ENCODE results near the gene OLFML1. TPM values are rescaled to one million over a fixed set of nuclear protein-coding genes. Genes with fewer than 3 reads are reported as not detected.

Gene OLFML1
- total RNA-seq, 1 donor from 2014 or later, result 10.7 TPM

DNA sequence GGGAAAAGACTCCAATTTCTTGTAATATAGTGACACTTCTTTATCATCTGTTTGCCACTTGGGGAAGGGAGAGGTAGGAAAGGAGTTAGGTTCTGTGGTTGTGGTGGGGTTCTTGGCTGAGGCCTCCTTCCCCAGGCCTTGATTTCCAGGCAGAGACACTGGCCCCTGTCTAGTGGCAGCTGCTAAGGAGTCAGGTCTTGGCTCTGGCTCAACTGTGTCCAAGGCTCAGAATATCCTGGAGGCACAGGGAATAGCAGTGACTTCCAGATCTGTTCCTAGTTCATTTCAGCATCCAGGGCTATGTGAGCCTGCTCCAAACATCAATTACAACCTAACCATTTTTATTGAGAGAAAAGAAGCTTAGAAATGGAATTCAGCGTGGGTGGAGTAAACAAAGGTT, 58.0 kb downstream of the OLFML1 start:
- no peaks in the 10 kb centered on the region for H3K27me3 ChIP-seq
- TF ChIP-seq, protein P1, sequence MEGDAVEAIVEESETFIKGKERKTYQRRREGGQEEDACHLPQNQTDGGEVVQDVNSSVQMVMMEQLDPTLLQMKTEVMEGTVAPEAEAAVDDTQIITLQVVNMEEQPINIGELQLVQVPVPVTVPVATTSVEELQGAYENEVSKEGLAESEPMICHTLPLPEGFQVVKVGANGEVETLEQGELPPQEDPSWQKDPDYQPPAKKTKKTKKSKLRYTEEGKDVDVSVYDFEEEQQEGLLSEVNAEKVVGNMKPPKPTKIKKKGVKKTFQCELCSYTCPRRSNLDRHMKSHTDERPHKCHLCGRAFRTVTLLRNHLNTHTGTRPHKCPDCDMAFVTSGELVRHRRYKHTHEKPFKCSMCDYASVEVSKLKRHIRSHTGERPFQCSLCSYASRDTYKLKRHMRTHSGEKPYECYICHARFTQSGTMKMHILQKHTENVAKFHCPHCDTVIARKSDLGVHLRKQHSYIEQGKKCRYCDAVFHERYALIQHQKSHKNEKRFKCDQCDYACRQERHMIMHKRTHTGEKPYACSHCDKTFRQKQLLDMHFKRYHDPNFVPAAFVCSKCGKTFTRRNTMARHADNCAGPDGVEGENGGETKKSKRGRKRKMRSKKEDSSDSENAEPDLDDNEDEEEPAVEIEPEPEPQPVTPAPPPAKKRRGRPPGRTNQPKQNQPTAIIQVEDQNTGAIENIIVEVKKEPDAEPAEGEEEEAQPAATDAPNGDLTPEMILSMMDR (IDR thresholded peaks at IDR 0.05), result no peak
- no peak overlapping the region for H3K27ac ChIP-seq
- no peaks in the 10 kb centered on the region for H3K36me3 ChIP-seq
- H3K9me3 ChIP-seq, result no peaks in the 10 kb centered on the region
- H3K4me1 ChIP-seq, result no peaks in the 10 kb centered on the region
- DNase-seq (ENCODE audit: low spot score in 2 of 2), result no peak
- intact Hi-C loops (cut with DNase I), result no loop called here
- H3K4me3 ChIP-seq, result no peak overlapping the region

DNA sequence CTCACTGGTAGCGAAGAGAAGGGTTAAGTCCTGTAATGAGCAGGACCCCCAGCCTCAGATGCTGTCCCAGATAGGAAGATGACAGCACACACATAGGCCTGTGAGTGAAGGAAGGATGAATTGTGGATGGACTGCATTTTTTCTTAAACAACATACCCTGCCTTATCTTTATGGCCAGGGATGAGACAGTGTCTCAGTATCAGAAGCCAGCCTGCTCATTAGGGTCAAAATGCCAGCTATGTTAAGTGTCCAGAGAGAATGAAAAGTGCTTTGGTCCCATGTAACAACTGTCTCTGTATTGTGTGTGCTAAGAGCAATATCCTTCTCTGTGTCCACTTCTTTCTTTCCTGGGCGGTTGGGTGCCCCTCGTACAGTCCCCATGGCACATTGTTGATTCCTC, 58.7 kb downstream of the OLFML1 start:
- no peak for DNase-seq (ENCODE audit: low spot score in 2 of 2)
- Histone ChIP-seq H3K27ac (no peak overlapping the region), H3K4me3 (no peak overlapping the region), H3K4me1 (no peaks in the 10 kb centered on the region), H3K9me3 (no peaks in the 10 kb centered on the region), H3K36me3 (no peaks in the 10 kb centered on the region), H3K27me3 (no peaks in the 10 kb centered on the region)
- TF ChIP-seq, protein P1 (IDR thresholded peaks at IDR 0.05), result no peak
- intact Hi-C loops (cut with DNase I), result no loop called here

DNA sequence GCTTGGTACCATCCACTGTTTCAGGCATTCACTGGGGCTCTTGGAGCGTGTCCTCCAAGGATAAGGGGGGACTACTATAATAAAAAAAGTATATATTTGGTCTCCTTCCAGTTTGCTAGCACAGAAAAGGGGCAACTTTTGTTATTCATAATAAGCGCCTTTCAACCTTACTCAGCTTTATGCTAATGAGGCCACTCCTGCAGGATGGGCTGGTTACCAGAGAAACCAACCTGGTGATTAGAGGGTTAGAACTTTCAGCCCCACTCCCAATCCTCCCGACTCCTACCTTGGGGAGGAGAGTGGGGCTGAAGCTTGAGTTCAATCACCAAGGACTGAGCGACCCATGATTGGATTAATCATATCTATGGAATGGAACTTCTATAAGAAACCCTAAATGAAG, 60.3 kb downstream of the OLFML1 start:
- no peak overlapping the region for H3K27ac ChIP-seq
- no peaks in the 10 kb centered on the region for H3K9me3 ChIP-seq
- no peak for DNase-seq (ENCODE audit: low spot score in 2 of 2)
- no peaks in the 10 kb centered on the region for H3K27me3 ChIP-seq
- no peaks in the 10 kb centered on the region for H3K4me1 ChIP-seq
- TF ChIP-seq, protein P1 (IDR thresholded peaks at IDR 0.05), result no peak
- H3K36me3 ChIP-seq, result no peaks in the 10 kb centered on the region
- intact Hi-C loops (cut with DNase I), result no loop called here
- H3K4me3 ChIP-seq, result no peak overlapping the region

DNA sequence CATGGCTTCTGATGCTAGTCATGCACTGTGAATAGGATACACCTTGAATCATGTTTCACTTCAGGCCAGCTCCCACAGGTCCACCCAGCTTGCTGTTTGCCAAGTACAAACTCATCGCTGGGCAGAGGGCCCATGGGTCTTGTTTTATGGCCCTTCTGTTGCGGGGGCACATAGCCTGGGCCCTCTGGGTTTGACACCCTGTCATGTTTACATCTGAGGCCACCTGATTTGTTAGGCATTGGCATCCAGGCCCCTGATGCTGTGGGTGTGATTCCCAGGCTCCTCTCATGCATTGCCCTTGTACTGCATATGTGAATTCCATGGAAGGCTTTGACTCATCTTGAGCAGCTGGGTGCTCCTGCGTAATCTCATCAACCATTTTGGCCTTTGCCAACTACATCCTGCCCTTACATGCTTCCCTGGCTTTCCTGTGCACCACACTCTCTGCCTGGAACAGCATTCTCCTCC, 61.1 kb downstream of the OLFML1 start:
- Histone ChIP-seq H3K27ac (no peak overlapping the region), H3K27me3 (no peaks in the 10 kb centered on the region), H3K4me3 (no peak overlapping the region), H3K4me1 (no peaks in the 10 kb centered on the region), H3K36me3 (no peaks in the 10 kb centered on the region), H3K9me3 (no peaks in the 10 kb centered on the region)
- TF ChIP-seq, protein P1 (IDR thresholded peaks at IDR 0.05), result no peak
- DNase-seq (ENCODE audit: low spot score in 2 of 2), result no peak
- intact Hi-C loops (cut with DNase I), result no loop called here

DNA sequence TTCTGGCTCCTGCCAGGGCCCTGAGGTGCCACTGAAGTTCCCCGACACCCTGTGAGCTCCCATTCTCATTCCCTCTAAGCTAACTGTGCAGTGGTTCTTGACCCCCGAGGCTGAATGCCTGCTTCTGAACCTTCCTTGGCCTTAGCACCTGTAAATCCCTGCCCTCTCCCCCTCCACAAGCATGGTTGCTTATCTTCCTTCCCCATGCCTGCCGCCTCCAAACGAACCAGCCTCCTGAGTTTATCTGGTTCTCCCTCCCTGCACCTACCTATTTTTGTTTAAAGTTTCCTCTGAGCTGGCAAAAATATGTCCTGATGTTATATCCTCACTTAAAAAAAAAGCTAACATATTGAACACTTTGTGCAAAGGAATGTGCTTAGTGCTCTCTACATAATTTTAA, 62.4 kb downstream of the OLFML1 start:
- no peaks in the 10 kb centered on the region for H3K4me1 ChIP-seq
- DNase-seq (ENCODE audit: low spot score in 2 of 2), result no peak
- no peak overlapping the region for H3K4me3 ChIP-seq
- no peaks in the 10 kb centered on the region for H3K27me3 ChIP-seq
- TF ChIP-seq, protein P1 (IDR thresholded peaks at IDR 0.05), result no peak
- H3K9me3 ChIP-seq, result no peaks in the 10 kb centered on the region
- no peak overlapping the region for H3K27ac ChIP-seq
- no peaks in the 10 kb centered on the region for H3K36me3 ChIP-seq
- intact Hi-C loops (cut with DNase I), result no loop called here

DNA sequence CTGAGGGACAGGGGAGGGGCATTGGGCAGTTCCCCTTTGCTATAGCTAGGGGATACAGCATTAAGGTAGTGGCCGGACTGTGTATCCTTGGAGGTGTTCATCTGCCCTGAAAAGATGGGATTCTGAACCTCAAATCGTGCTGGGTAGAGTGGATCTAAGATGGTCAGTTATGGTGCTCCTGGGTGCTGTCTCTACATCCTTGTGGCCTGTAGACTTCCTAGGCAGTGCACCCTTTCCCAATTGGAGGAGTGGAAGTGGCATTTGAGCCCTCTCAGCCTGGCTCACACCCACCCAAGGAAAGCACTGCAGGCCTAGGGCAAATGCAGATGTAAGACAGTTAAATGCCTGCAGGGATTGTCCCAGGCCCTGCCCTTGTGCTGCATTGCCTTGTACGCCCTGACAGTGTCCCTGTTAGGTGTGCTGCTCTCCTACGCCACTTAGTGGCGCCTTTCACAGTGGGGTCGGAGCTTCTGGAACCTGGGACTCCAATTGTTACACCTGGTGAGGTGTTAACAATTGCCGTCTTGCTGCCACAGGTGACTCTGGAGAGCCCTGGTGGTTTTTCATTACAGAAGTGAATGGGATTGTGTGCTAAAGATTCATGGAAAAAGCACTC, 63.5 kb downstream of the OLFML1 start:
- Histone ChIP-seq H3K9me3 (no peaks in the 10 kb centered on the region), H3K4me1 (no peaks in the 10 kb centered on the region), H3K27ac (no peak overlapping the region), H3K27me3 (no peaks in the 10 kb centered on the region), H3K36me3 (no peaks in the 10 kb centered on the region), H3K4me3 (no peak overlapping the region)
- DNase-seq (ENCODE audit: low spot score in 2 of 2), result no peak
- intact Hi-C loops (cut with DNase I), result no loop called here
- TF ChIP-seq, protein P1 (IDR thresholded peaks at IDR 0.05), result no peak
